Neuronal stem cell (in vitro differentiated cells): Measurements from ENCODE around the gene LDB2.

Experiments used
- DNase-seq: peaks from one replicate; pipeline ENCODE4 v3.0.0-alpha.2; 2013; ENCODE audit warnings: low spot score
- H2AFZ ChIP-seq: one replicate; pipeline ENCODE4 v1.6.1; 2013; ENCODE audit warnings: mild to moderate bottlenecking, low read length, inconsistent platforms
- H2AK5ac ChIP-seq: 2 replicates; pipeline ENCODE4 v1.6.1; 2013; ENCODE audit warnings: low read depth, mild to moderate bottlenecking, inconsistent platforms, low read length, moderate library complexity, mixed read lengths
- H2BK120ac ChIP-seq: 2 replicates; pipeline ENCODE4 v1.6.1; 2013; ENCODE audit warnings: low read depth, mild to moderate bottlenecking, inconsistent platforms, low read length, moderate library complexity, mixed read lengths
- H2BK12ac ChIP-seq: one replicate; pipeline ENCODE4 v1.6.1; 2013; ENCODE audit warnings: low read length, inconsistent platforms
- H2BK15ac ChIP-seq: 2 replicates; pipeline ENCODE4 v1.6.1; 2013; ENCODE audit warnings: mild to moderate bottlenecking, low read length, inconsistent platforms, mixed read lengths
- H2BK5ac ChIP-seq: one replicate; pipeline ENCODE4 v1.6.1; 2013; ENCODE audit warnings: inconsistent platforms, mild to moderate bottlenecking, low read length, moderate library complexity
- H3K14ac ChIP-seq: one replicate; pipeline ENCODE4 v1.6.1; 2013; ENCODE audit warnings: low read length, inconsistent platforms
- H3K18ac ChIP-seq: 2 replicates; pipeline ENCODE4 v1.6.1; 2013; ENCODE audit warnings: low read length, inconsistent platforms
- H3K23ac ChIP-seq: 2 replicates; pipeline ENCODE4 v1.6.1; 2013; ENCODE audit warnings: low read depth, mild to moderate bottlenecking, mixed read lengths, low read length, inconsistent platforms; ENCODE audit not compliant: poor library complexity
- H3K27ac ChIP-seq: replicated peaks from 3 replicates; pipeline ENCODE4 v1.5.1; 2013; ENCODE audit warnings: low read length, inconsistent platforms
- H3K27me3 ChIP-seq, 3 experiments: 2 replicates each; pipeline ENCODE4 v1.6.1; 2013; ENCODE audit warnings: low read length in 3 of 3, mild to moderate bottlenecking in 2 of 3, inconsistent platforms in 1 of 3, low read depth in 1 of 3, mixed read lengths in 1 of 3, moderate library complexity in 1 of 3; ENCODE audit not compliant: control insufficient read depth in 3 of 3, insufficient read depth in 3 of 3
- H3K36me3 ChIP-seq, 2 donors: replicated peaks in 1 of 2; 2 replicates each; pipeline ENCODE4 v1.6.1; 2013; ENCODE audit warnings: low read length in 2 of 2; ENCODE audit not compliant: control insufficient read depth in 2 of 2, insufficient read depth in 2 of 2
- H3K4ac ChIP-seq: 2 replicates; pipeline ENCODE4 v1.6.1; 2013; ENCODE audit warnings: inconsistent platforms, mild to moderate bottlenecking, low read length, moderate library complexity
- H3K4me1 ChIP-seq, 2 donors: 1 replicate in 1 of 2; 2 replicates in 1 of 2; pipeline ENCODE4 v1.6.1; 2013; ENCODE audit warnings: low read length in 2 of 2, low read depth in 1 of 2; ENCODE audit not compliant: control insufficient read depth in 2 of 2, insufficient read depth in 1 of 2
- H3K4me2 ChIP-seq: one replicate; pipeline ENCODE4 v1.6.1; 2013; ENCODE audit warnings: mild to moderate bottlenecking, low read length, inconsistent platforms; ENCODE audit not compliant: insufficient read depth, poor library complexity, severe bottlenecking
- H3K4me3 ChIP-seq, 2 donors: 2 replicates each; pipeline ENCODE4 v1.5.1; 2013; ENCODE audit warnings: low read length in 2 of 2, mild to moderate bottlenecking in 2 of 2, inconsistent platforms in 1 of 2, moderate library complexity in 1 of 2
- H3K79me1 ChIP-seq: one replicate; pipeline ENCODE4 v1.6.1; 2013; ENCODE audit warnings: low read depth, mild to moderate bottlenecking, inconsistent platforms, low read length, moderate library complexity
- H3K9ac ChIP-seq: one replicate; pipeline ENCODE4 v1.6.1; 2013; ENCODE audit warnings: mild to moderate bottlenecking, low read depth, low read length, inconsistent platforms; ENCODE audit not compliant: poor library complexity
- H3K9me3 ChIP-seq, 2 donors: replicated peaks in 1 of 2; 2 replicates each; pipeline versions ENCODE3 to v1.6.1; 2013; ENCODE audit warnings: low read length in 2 of 2, mild to moderate bottlenecking in 2 of 2, inconsistent platforms in 1 of 2, low read depth in 1 of 2, mixed read lengths in 1 of 2, moderate library complexity in 1 of 2; ENCODE audit not compliant: control insufficient read depth in 2 of 2, insufficient read depth in 1 of 2
- H4K8ac ChIP-seq: one replicate; pipeline ENCODE4 v1.6.1; 2013; ENCODE audit warnings: low read depth, mild to moderate bottlenecking, inconsistent platforms, low read length, moderate library complexity
- H4K91ac ChIP-seq: one replicate; pipeline ENCODE4 v1.6.1; 2013; ENCODE audit warnings: low read length, low read depth, mild to moderate bottlenecking, inconsistent platforms; ENCODE audit not compliant: poor library complexity
- WGBS, 2 donors: extraction: QIAGEN DNeasy Blood & Tissue Kit; methylation state at CpG; one replicate each; pipeline ENCODE4 v1.1.7; 2013; ENCODE audit warnings: missing lambda C conversion rate in 2 of 2, mixed read lengths in 1 of 2; ENCODE audit not compliant: insufficient read length in 2 of 2, insufficient replicate concordance in 1 of 2; ENCODE audit errors: extremely low coverage in 2 of 2; 5-methylcytosine and 5-hydroxymethylcytosine counted together

Gene LDB2

GRCh38 chr4:16671741-16672140 lies 226.7 kb downstream of the LDB2 start:
- Histone ChIP-seq H3K18ac (no peak overlapping the region), H3K4me1 (peaks cover 0 to 4% of the 10 kb centered on the region in 2 donors), H3K4me3 (no peak overlapping the region), H3K14ac (no peak overlapping the region), H3K27ac (no peak overlapping the region), H2BK5ac (no peak overlapping the region), H3K36me3 (no peaks in the 10 kb centered on the region), H3K9me3 (no peaks in the 10 kb centered on the region), H2BK15ac (no peak overlapping the region), H3K23ac (no peak overlapping the region), H3K4ac (no peak overlapping the region), H4K91ac (no peak overlapping the region), H2AFZ (no peak overlapping the region), H2BK12ac (no peak overlapping the region), H3K27me3 (no peaks in the 10 kb centered on the region), H3K9ac (no peak overlapping the region), H3K4me2 (no peak overlapping the region), H3K79me1 (no peaks in the 10 kb centered on the region), H2AK5ac (no peak overlapping the region), H2BK120ac (no peak overlapping the region), H4K8ac (no peak overlapping the region)
- no CpG with 5 or more reads among the region's 2 CpGs for WGBS, 2 donors
- no peak for DNase-seq

- Histone ChIP-seq H3K4me3 (no peak overlapping the region), H4K91ac (no peak overlapping the region), H2AK5ac (no peak overlapping the region), H3K4ac (no peak overlapping the region), H3K9me3 (no peaks in the 10 kb centered on the region), H3K79me1 (no peaks in the 10 kb centered on the region), H3K4me1 (peaks cover 0 to 4% of the 10 kb centered on the region in 2 donors), H3K9ac (no peak overlapping the region), H3K4me2 (no peak overlapping the region), H2BK12ac (no peak overlapping the region), H2BK120ac (no peak overlapping the region), H3K23ac (no peak overlapping the region), H2BK15ac (no peak overlapping the region), H2BK5ac (no peak overlapping the region), H3K18ac (no peak overlapping the region), H3K27me3 (no peaks in the 10 kb centered on the region), H3K14ac (no peak overlapping the region), H2AFZ (no peak overlapping the region), H4K8ac (no peak overlapping the region), H3K27ac (no peak overlapping the region), H3K36me3 (no peaks in the 10 kb centered on the region)
- DNase-seq: no peak
- no CpG with 5 or more reads among the region's 1 CpG for WGBS, 2 donors
Measured at GRCh38 chr4:16670727-16671126, 227.7 kb downstream of the LDB2 start.

DNA sequence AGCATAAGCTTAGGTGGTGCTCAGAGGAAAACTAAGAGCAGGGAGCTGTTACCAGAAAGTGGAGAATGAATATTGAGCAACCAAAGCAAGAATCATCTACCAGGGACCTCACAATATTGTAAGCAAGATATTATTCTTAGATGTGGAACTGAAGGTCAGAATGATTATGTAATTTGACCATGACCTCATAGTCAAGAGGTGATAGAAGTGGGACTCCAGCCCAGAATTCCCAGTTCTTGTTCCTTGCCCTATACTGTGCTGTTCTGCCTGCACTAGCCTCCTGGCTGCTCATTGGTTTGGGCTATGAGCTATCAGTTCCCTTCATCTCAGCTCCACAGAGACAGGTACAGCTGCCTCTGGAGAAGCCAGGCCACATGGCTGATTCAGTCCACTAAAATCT lies 229.4 kb downstream of the LDB2 start:
- Histone ChIP-seq H3K9me3 (no peaks in the 10 kb centered on the region), H3K4me3 (no peak overlapping the region), H3K27ac (no peak overlapping the region), H3K4me1 (peaks cover 0 to 2% of the 10 kb centered on the region in 2 donors), H2BK5ac (no peak overlapping the region), H3K14ac (no peak overlapping the region), H3K27me3 (no peaks in the 10 kb centered on the region), H3K23ac (no peak overlapping the region), H2AK5ac (no peak overlapping the region), H2BK12ac (no peak overlapping the region), H3K18ac (no peak overlapping the region), H2BK120ac (no peak overlapping the region), H4K91ac (no peak overlapping the region), H4K8ac (no peak overlapping the region), H3K9ac (no peak overlapping the region), H3K36me3 (no peaks in the 10 kb centered on the region), H3K79me1 (no peaks in the 10 kb centered on the region), H3K4ac (no peak overlapping the region), H3K4me2 (no peak overlapping the region), H2BK15ac (no peak overlapping the region), H2AFZ (no peak overlapping the region)
- DNase-seq: no peak

- H3K4me1 ChIP-seq: peaks cover 0 to 2% of the 10 kb centered on the region in 2 donors
- no peak overlapping the region for H3K18ac ChIP-seq
- no peak overlapping the region for H3K4me2 ChIP-seq
- no peak overlapping the region for H3K4me3 ChIP-seq
- whole genome bisulfite sequencing, 2 donors: no CpG with 5 or more reads among the region's 1 CpG
- H4K8ac ChIP-seq: no peak overlapping the region
- no peak overlapping the region for H3K14ac ChIP-seq
- H3K27ac ChIP-seq: no peak overlapping the region
- no peak overlapping the region for H2AK5ac ChIP-seq
- H2BK15ac ChIP-seq: no peak overlapping the region
- no peaks in the 10 kb centered on the region for H3K27me3 ChIP-seq
- no peak overlapping the region for H2BK5ac ChIP-seq
- no peak overlapping the region for H4K91ac ChIP-seq
- H3K23ac ChIP-seq: no peak overlapping the region
- no peak overlapping the region for H3K9ac ChIP-seq
- H2AFZ ChIP-seq: no peak overlapping the region
- no peak overlapping the region for H2BK120ac ChIP-seq
- H3K36me3 ChIP-seq: no peaks in the 10 kb centered on the region
- H3K4ac ChIP-seq: no peak overlapping the region
- H2BK12ac ChIP-seq: no peak overlapping the region
- no peaks in the 10 kb centered on the region for H3K79me1 ChIP-seq
- no peak for DNase-seq
- H3K9me3 ChIP-seq: no peaks in the 10 kb centered on the region
Measured at GRCh38 chr4:16668488-16668887, 230.0 kb downstream of the LDB2 start.
